Hepatocyte (in vitro differentiated cells): Measurements from ENCODE around the gene BLNK. TPM values are rescaled to one million over a fixed set of nuclear protein-coding genes. Genes with fewer than 3 reads are reported as not detected.

ENCODE experiments used
- DNase-seq: peaks from one replicate; pipeline ENCODE4 v3.0.0-alpha.2; 2016; ENCODE audit warnings: low spot score
- H2AFZ ChIP-seq: fragments of 200-600 bp; sonication (generic); 2 replicates; pipeline ENCODE4 v1.6.0; 2016; ENCODE audit warnings: antibody characterized with exemption, mild to moderate bottlenecking
- H3K27ac ChIP-seq: fragments of 200-600 bp; sonication (generic); 2 replicates; pipeline ENCODE4 v1.5.1; 2016; ENCODE audit warnings: mild to moderate bottlenecking
- H3K27me3 ChIP-seq: fragments of 200-600 bp; sonication (generic); 2 replicates; pipeline ENCODE4 v1.6.1; 2016
- H3K36me3 ChIP-seq: fragments of 200-600 bp; sonication (generic); replicated peaks from 2 replicates; pipeline ENCODE4 v1.5.1; 2016; ENCODE audit warnings: low read depth; ENCODE audit not compliant: insufficient read depth
- H3K4me1 ChIP-seq: fragments of 200-600 bp; sonication (generic); 2 replicates; pipeline ENCODE4 v1.5.1; 2016; ENCODE audit warnings: mild to moderate bottlenecking, moderate library complexity; ENCODE audit not compliant: insufficient read depth
- H3K4me2 ChIP-seq: fragments of 200-600 bp; sonication (generic); 2 replicates; pipeline ENCODE4 v1.6.0; 2016
- H3K4me3 ChIP-seq: fragments of 200-600 bp; sonication (generic); 2 replicates; pipeline ENCODE4 v1.5.1; 2016; ENCODE audit warnings: mild to moderate bottlenecking
- H3K79me2 ChIP-seq: fragments of 200-600 bp; sonication (generic); 2 replicates; pipeline ENCODE4 v1.6.0; 2017; ENCODE audit warnings: mild to moderate bottlenecking
- H3K9me2 ChIP-seq: fragments of 200-600 bp; sonication (generic); replicated peaks from 2 replicates; pipeline ENCODE4 v1.6.0; 2017; ENCODE audit warnings: mild to moderate bottlenecking; ENCODE audit not compliant: insufficient read depth
- H3K9me3 ChIP-seq: fragments of 200-600 bp; sonication (generic); 2 replicates; pipeline ENCODE4 v1.5.1; 2016; ENCODE audit warnings: low read depth, mild to moderate bottlenecking
- H4K20me1 ChIP-seq: fragments of 200-600 bp; sonication (generic); 2 replicates; pipeline ENCODE4 v1.6.0; 2016; ENCODE audit warnings: mild to moderate bottlenecking; ENCODE audit not compliant: insufficient read depth, poor library complexity, severe bottlenecking
- EZH2 ChIP-seq: fragments of 200-600 bp; sonication (generic); IDR thresholded peaks from 2 replicates; pipeline ENCODE4 v1.6.1; 2016; ENCODE audit warnings: antibody characterized with exemption, mild to moderate bottlenecking, borderline replicate concordance
- EZH2phosphoT487 ChIP-seq: fragments of 200-600 bp; sonication (generic); IDR thresholded peaks from one replicate; pipeline ENCODE4 v1.6.1; 2018; ENCODE audit warnings: antibody characterized with exemption, mild to moderate bottlenecking, low read depth, moderate library complexity; ENCODE audit not compliant: unreplicated experiment, severe bottlenecking
- WGBS: methylation state at CpG from one replicate; pipeline ENCODE4 v1.1.6; 2016; ENCODE audit warnings: low lambda C conversion rate; ENCODE audit errors: missing lambda C conversion rate; 5-methylcytosine and 5-hydroxymethylcytosine counted together
- polyA plus RNA-seq: library from polyadenylated mRNA; unstranded; fragments of >200 nt; fragmentation: Nextera tagmentation; extraction: Ambion mirVana; gene quantifications from 2 replicates; pipeline ENCODE4 v1.2.1, GENCODE V29; 2016
- total RNA-seq: library from RNA; depleted of rRNA; stranded (reverse); fragments of >200 nt; gene quantifications from 2 replicates; pipeline ENCODE4 v1.2.3, GENCODE V29; 2014
- TF ChIP-seq, protein P1 (sequence below): fragments of 200-600 bp; sonication (generic); IDR thresholded peaks from 2 replicates; pipeline ENCODE4 v1.5.1; 2016; ENCODE audit warnings: antibody characterized with exemption, mild to moderate bottlenecking; ENCODE audit not compliant: poor library complexity

BLNK gene
- total and polyA plus RNA-seq, 2 experiments from 2014 or later, result 6.3 to 6.9 TPM

DNA sequence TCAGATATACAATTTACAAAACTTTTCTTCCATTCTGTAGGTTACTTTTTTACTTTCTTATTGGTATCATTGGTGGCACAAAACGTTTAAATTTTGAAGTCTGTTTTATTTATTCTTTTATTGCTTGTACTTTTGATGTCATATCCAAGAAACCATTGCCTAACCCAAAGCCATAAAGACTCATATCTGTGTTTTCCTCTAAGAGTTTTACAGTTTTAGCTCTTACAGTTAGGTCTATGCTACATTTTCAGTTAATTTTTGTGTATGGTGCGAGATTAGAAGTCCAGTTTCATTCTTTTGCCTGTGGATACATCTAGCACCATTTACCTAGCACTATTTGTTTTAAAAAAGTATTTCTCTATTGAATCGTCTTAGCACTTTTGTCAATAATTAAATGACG is 53.7 kb downstream of the BLNK start:
- H3K9me3 ChIP-seq, result no peaks in the 10 kb centered on the region
- no peak overlapping the region for H2AFZ ChIP-seq
- 87% methylated on average over 4 of the region's 4 CpGs for WGBS
- H3K4me1 ChIP-seq, result no peaks in the 10 kb centered on the region
- DNase-seq, result no peak
- H3K27ac ChIP-seq, result no peak overlapping the region
- H3K79me2 ChIP-seq, result no peaks in the 10 kb centered on the region
- H3K4me3 ChIP-seq, result no peak overlapping the region
- no peaks in the 10 kb centered on the region for H4K20me1 ChIP-seq
- H3K9me2 ChIP-seq, result no peaks in the 10 kb centered on the region
- no peaks in the 10 kb centered on the region for H3K27me3 ChIP-seq
- no peak overlapping the region for H3K4me2 ChIP-seq
- TF ChIP-seq EZH2phosphoT487 (no peak), EZH2 (no peak)
- TF ChIP-seq, protein P1, sequence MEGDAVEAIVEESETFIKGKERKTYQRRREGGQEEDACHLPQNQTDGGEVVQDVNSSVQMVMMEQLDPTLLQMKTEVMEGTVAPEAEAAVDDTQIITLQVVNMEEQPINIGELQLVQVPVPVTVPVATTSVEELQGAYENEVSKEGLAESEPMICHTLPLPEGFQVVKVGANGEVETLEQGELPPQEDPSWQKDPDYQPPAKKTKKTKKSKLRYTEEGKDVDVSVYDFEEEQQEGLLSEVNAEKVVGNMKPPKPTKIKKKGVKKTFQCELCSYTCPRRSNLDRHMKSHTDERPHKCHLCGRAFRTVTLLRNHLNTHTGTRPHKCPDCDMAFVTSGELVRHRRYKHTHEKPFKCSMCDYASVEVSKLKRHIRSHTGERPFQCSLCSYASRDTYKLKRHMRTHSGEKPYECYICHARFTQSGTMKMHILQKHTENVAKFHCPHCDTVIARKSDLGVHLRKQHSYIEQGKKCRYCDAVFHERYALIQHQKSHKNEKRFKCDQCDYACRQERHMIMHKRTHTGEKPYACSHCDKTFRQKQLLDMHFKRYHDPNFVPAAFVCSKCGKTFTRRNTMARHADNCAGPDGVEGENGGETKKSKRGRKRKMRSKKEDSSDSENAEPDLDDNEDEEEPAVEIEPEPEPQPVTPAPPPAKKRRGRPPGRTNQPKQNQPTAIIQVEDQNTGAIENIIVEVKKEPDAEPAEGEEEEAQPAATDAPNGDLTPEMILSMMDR, result no peak
- H3K36me3 ChIP-seq, result no peaks in the 10 kb centered on the region

DNA sequence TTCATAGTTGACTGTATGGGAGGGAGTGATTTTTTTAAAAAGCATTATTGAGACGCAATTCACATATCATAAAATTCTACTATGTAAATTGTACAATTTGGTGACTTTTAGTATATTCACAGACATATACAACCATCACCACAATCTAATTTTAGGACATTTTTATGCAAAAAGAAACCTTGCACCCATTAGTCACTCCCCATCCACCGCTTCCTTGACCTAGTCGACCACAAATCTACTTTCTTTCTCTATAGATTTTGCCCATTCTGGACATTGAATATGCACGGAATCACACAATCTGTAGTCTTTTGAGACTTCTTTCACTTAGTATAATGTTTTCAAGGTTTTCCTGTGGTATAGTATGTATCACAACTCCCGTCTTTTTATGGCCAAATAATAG is 54.6 kb downstream of the BLNK start:
- no peak overlapping the region for H3K4me2 ChIP-seq
- H3K36me3 ChIP-seq, result no peaks in the 10 kb centered on the region
- H3K9me2 ChIP-seq, result no peaks in the 10 kb centered on the region
- no peaks in the 10 kb centered on the region for H3K9me3 ChIP-seq
- H3K4me3 ChIP-seq, result no peak overlapping the region
- no peaks in the 10 kb centered on the region for H3K27me3 ChIP-seq
- TF ChIP-seq EZH2phosphoT487 (no peak), EZH2 (no peak)
- TF ChIP-seq, protein P1, result no peak
- no peaks in the 10 kb centered on the region for H4K20me1 ChIP-seq
- H3K4me1 ChIP-seq, result no peaks in the 10 kb centered on the region
- 90% methylated on average over 5 of the region's 5 CpGs for WGBS
- H2AFZ ChIP-seq, result no peak overlapping the region
- DNase-seq, result no peak
- no peak overlapping the region for H3K27ac ChIP-seq
- H3K79me2 ChIP-seq, result no peaks in the 10 kb centered on the region

DNA sequence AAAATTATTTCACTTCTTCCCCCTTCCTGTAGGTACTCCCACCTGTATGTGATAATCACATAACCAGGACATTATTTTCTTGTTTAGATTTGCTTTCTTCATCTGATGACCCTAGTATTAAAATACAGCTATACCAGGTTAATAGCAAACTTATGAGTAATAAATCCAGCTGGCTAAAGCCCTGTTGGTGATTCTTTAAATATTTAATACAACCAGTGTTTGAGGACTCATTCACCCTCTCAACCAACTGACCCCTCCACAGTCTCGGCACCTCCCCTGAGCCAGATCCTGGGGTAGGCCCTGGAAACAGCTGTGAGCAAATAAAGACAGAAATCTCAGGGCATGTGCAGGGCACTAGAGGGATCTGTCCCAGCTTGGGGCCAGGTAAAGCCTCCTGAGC is 58.5 kb downstream of the BLNK start:
- Histone ChIP-seq H3K4me1 (no peaks in the 10 kb centered on the region), H3K9me3 (no peaks in the 10 kb centered on the region), H3K4me2 (no peak overlapping the region), H3K79me2 (no peaks in the 10 kb centered on the region), H3K27ac (no peak overlapping the region), H3K9me2 (no peaks in the 10 kb centered on the region), H3K4me3 (no peak overlapping the region), H4K20me1 (no peaks in the 10 kb centered on the region), H2AFZ (no peak overlapping the region), H3K36me3 (no peaks in the 10 kb centered on the region), H3K27me3 (no peaks in the 10 kb centered on the region)
- DNase-seq, result no peak
- WGBS, result 90% methylated on average over 1 of the region's 1 CpG
- TF ChIP-seq EZH2phosphoT487 (no peak), EZH2 (no peak)
- TF ChIP-seq, protein P1, result no peak

DNA sequence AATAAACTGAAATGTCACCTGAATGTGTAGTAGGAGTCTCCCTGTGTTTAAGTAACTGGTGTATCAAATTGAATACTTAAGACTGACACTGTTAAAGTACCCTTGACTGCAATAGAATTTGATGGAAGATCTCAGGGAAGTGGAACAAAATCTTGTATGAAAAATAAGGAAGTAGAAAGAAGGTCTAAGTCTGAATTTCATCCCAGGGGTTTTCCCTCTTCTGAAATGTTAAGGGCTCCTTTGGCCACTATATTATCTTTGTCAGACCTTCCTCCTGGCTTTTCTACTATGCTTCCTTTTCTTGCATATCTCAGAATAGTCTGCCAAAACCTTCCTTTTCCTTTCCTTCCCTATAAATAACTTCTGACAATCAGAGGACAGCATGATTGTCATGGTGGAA is 59.6 kb downstream of the BLNK start:
- no peak overlapping the region for H3K27ac ChIP-seq
- no peaks in the 10 kb centered on the region for H3K4me1 ChIP-seq
- no peak overlapping the region for H2AFZ ChIP-seq
- H4K20me1 ChIP-seq, result no peaks in the 10 kb centered on the region
- H3K36me3 ChIP-seq, result no peaks in the 10 kb centered on the region
- no peak overlapping the region for H3K4me3 ChIP-seq
- no peak for DNase-seq
- no peaks in the 10 kb centered on the region for H3K9me3 ChIP-seq
- no peaks in the 10 kb centered on the region for H3K27me3 ChIP-seq
- no peak overlapping the region for H3K4me2 ChIP-seq
- no peaks in the 10 kb centered on the region for H3K9me2 ChIP-seq
- no peaks in the 10 kb centered on the region for H3K79me2 ChIP-seq
- TF ChIP-seq, protein P1, result no peak
- TF ChIP-seq EZH2, result no peak
- no peak for TF ChIP-seq EZH2phosphoT487
